HG02970 (cell line): Measurements from ENCODE around the gene MBOAT1.

Experiments used
- ATAC-seq: cut with Tn5 transposase; IDR thresholded peaks from one replicate; pipeline ENCODE4 v1.9.1; 2021; ENCODE audit warnings: mild to moderate bottlenecking, moderate library complexity, moderate number of reproducible peaks; ENCODE audit not compliant: unreplicated experiment, low FRiP score

Gene MBOAT1

DNA sequence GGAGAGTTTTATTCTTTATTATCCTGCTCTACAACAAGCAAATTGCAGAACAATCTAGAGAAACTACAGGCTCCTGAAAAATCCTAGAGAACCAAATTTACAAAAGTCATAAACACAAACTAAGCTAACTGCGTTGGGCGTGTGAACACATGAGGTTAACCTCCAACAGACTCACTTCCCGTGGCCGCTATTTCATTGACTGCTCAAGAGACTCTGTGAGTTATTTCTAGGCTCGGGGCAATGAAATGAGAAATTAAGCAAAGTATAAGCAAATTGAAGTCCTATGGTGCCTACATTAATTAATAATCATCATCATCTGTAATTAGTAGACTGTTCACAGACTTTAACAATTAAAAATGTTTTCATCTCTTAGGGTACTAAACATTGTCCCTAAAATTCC is 100.0 kb downstream of the MBOAT1 start:
- ATAC-seq, result no peak

GRCh38 chr6:20110478-20110877 is 101.8 kb downstream of the MBOAT1 start:
- ATAC-seq, result no peak

GRCh38 chr6:20109526-20109925 is 102.7 kb downstream of the MBOAT1 start:
- no peak for ATAC-seq

GRCh38 chr6:20105838-20106237 is 106.4 kb downstream of the MBOAT1 start:
- no peak for ATAC-seq

DNA sequence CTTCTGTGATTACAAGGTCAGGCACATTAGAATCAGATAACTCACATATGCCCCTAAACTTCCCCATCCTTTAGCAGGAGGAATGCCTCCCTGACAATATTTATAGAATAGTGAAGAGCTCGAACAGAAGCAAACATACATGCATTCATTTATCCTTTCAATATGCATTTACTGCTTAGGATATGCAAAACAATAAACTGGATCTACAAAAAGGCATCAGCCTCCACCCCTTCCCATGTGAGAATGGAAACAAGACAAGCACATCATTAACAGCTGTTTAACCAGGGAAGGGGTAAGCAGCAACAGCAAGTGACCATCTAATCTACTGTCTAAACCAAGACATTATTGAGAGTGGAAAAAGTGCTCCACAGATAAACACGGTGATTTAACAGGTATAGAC is 107.6 kb downstream of the MBOAT1 start:
- ATAC-seq, result no peak

- ATAC-seq, result no peak
These were observed 109.7 kb downstream of the MBOAT1 start for GRCh38 chr6:20102397-20103073.

GRCh38 chr6:20099156-20099555 is 113.1 kb downstream of the MBOAT1 start:
- no peak for ATAC-seq

GRCh38 chr6:20098267-20098876 is 113.9 kb downstream of the MBOAT1 start:
- ATAC-seq, result no peak

DNA sequence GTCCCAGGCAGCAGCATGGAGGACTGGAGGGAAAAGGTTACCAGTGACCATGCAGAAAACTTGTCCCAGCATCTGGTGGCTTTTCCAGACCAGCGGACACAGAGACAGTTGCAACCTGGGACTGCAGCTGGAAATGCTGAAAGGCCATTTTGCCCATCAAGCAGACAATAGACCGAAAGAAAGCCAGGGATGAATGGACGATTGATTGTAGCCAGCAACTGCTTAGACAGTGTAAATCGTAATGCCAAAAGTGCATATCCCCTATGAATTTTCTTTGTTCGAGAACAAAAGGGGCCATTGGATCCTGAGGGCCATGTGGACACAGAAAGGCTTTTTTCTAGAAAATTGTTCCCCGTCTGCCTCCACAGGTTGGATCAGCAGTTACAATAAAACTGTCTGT is 115.7 kb downstream of the MBOAT1 start:
- no peak for ATAC-seq

DNA sequence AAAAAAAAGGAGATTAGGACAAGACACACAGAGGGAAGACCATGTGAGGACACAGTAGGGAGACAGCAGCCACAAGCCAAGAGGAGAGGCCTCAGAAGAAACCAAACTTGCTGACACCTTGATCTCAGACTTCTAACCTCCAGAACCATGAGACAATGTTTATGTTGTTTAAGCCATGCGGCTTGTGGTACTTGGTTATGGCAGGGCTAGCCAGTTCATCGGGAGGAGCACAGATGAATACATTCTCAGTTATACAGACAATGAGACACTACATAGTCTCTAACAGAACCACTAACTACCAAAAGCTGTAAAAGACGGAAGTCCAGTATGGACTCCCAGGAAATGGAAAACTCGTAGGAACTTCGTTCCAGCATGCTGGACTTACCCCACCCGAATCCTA is 116.8 kb downstream of the MBOAT1 start:
- no peak for ATAC-seq

- ATAC-seq, result no peak
These were observed 120.2 kb downstream of the MBOAT1 start for GRCh38 chr6:20092071-20092566.

GRCh38 chr6:20086992-20087391 is 125.3 kb downstream of the MBOAT1 start:
- no peak for ATAC-seq

- no peak for ATAC-seq
These were observed 126.5 kb downstream of the MBOAT1 start for GRCh38 chr6:20085817-20086216.

DNA sequence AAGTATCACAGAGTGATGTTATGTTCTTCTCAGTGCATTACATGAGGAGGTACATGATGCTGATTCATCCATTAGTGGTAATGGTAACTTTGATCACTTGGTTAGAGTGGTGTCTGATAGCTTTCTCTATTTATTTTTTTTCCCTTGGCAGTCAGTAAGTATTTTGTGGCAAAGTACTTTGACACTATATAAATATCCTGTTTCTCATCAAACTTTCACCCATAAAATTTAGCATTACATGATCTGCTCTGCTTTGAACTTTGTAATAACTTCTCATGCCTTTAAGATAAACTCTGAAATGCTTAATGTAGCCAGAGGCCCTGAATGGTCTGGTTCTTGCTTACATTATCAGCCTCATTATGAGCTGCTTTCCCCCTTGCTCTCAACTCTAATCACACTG is 127.9 kb downstream of the MBOAT1 start:
- ATAC-seq, result no peak

DNA sequence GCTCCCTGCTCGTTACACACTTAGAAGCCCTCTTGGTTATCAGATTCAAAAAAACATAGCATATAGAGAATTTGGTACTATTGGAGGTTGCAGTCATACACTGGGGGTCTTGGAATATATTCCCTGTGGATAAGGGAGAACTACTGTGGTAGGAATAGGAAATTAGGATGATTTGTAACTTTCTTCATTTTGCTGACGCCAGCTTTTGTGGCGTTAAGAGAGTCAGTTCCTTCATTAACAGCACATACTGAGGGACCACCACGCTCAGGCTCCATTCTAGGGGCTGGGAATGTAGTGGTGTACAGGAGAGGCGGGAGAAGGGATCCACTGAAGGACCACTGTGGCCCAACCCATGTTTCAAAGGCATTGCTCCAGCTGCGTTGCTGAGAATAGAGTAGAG is 140.3 kb downstream of the MBOAT1 start:
- ATAC-seq, result no peak

DNA sequence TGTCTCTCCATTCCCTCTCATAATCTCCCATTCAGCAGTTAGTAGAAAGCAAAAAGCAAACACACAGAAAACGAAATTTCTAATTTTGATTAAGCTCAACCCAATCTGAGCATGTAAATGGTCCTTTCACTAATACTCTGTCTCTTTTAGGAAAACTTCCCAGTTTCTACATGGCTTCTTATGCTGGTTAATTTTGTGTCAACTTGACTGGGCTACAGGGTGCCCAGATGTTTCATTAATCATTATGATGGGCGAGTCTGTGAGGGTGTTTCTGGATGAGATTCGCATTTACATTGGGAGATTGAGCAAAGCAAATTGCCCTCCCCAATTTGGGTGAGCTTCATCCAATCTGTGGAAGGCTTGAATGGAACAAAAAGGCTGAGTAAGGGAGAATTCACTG is 142.2 kb downstream of the MBOAT1 start:
- ATAC-seq, result no peak

DNA sequence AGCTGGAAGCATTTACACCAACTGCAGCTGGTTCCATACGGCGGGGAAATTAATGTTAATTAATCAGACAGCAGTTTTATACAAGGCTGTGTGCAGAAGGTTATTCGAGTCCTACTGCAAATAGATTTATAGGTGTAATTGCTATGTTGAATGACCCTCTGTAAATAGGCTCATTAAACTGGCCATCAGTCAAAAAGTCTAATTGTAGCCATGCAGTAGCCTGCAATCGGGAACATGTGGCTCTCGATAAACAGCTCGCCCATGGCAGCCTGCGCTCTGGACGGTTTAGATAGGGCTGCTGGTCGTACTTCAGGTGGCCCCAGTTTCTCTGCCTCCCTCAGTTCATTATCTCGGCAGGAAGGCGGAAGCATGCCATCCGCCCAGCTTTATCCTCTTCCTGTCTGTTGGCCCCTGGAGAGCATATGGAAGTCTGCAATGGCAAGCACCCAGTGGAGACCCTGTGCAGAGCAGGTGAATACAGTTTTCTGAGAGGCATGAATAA is 143.2 kb downstream of the MBOAT1 start:
- ATAC-seq, result no peak

GRCh38 chr6:20068421-20068988 is 143.8 kb downstream of the MBOAT1 start:
- no peak for ATAC-seq

DNA sequence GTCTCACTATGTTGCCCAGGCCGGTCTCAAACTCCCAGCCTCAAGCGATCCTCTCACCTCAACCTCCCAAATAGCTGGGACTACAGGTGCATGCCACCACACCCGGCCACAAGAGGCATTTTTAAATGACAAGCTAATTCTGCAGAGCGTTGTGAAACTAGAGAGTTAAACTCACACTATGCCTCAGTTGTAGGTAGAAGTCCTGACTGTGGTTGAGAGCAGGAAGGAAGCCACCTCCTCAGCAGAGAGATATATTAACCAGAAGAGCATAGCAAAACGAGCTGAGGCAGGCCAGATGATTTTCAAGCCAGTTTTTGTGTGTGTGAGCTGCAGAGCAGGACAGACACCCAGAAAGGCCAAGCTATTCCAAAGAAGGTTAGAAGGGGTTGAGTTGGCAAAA is 150.3 kb downstream of the MBOAT1 start:
- ATAC-seq, result no peak

GRCh38 chr6:20060252-20060651 is 152.0 kb downstream of the MBOAT1 start:
- no peak for ATAC-seq

DNA sequence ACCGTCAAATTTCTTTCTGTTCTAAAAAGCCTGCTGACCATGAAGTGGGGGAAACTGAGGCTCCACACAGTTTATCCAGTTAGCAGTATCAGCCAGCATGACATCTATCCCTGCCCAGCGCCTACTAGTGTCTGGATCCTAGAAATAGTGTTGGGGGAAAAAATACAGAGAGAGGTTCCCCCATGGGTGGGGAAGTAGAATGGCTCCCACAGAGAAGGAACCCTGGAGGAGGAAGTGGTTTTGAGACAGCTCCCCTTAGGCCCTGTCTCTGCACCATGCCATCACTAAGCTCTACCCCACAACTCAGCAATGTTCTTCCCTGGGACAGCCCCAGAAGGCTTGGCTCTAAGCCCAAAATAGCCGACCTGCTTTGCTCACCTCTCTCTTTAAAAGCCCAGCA is 153.4 kb downstream of the MBOAT1 start:
- no peak for ATAC-seq
